Germinal center (tissue), 1 donor: ENCODE measurements around the gene LAMA5.
A peak's percentile ranks its signal among the peaks of the same experiment; 100 is the strongest.

Source experiments
- DNase-seq: peaks from one replicate; pipeline ENCODE4 v3.0.0; 2012; ENCODE audit warnings: mixed read lengths, low spot score

The LAMA5 gene

DNA sequence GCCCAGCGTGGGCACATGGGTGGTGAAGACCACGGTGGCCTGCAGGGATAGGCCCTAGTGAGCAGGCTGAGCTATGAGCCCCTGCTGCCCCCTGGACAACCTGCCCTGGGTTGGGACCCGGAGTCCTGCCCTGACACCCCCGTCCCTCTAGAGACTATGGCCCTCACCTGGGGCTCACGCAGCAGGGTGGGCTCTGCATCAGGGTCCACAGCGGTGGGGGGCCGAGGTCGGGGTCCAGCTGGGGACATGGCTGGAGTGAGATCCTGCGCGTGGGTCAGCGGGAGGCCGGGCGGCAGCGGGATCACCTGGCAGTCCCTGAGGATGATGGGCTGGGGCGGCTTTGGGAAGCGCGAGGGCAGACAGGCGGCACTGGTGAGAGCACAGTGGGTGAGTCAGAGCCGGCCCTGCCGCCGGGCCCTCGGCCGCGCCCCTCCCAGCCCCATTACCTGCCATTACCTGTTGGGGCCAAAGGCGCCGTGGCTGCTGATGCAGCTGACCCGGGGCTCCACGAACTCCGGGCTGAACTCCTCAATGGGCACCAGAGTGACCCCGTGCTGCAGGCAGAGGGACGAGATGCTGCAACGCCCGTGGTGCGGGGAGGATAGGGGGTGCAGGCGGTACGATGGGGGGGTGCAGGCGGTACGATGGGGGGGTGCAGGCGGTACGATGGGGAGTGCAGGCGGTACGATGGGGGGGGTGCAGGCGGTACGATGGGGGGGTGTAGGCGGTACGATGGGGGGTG, 36.4 kb downstream of the LAMA5 start:
- no peak for DNase-seq

DNA sequence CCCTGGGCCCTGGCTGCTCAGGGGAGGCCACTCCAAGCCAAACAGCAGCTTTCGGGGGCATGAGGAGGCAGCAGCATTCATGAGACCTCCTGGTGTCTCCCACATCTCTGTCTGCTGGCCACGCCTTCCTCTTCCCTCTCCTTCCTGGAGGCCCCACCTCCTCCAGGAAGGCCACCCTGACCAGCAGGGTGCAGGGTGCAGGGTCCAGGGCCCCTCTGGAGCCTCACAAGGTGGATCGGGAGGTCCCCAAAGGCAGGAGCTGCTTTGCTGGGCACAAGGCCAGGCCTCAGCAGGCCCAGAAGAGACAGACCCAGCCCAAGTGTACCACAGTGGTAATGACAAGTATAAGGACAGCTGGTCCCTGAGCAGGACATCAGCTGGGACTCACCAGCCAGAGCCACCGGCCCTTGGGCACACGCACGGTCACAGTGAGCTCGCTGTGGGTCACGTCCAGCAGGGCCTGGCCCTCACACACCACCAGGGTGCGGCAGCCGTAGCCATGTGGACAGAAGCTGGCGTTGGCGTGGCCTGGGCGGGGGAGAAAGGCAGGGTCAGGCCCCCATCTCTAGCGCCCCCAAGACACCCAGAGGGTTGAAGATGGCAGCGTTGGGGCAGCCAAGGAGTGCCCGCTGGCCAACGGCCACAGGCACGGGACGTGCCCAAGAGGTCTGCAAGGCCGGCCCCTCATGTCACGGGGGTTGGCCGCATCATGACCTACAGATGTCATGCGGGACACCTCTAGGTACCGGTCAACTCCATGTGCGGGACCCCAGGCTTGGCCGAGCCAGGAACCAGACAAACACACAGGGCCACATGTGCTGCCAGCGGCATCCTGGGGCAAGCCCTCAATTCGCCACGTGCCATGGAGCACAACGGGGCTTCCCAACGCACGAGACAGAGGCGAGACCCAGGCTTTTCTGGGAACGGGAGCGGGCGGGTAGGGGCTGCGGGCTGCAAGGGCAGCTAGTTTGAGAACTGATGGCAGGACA, 37.4 kb downstream of the LAMA5 start:
- no peak for DNase-seq

DNA sequence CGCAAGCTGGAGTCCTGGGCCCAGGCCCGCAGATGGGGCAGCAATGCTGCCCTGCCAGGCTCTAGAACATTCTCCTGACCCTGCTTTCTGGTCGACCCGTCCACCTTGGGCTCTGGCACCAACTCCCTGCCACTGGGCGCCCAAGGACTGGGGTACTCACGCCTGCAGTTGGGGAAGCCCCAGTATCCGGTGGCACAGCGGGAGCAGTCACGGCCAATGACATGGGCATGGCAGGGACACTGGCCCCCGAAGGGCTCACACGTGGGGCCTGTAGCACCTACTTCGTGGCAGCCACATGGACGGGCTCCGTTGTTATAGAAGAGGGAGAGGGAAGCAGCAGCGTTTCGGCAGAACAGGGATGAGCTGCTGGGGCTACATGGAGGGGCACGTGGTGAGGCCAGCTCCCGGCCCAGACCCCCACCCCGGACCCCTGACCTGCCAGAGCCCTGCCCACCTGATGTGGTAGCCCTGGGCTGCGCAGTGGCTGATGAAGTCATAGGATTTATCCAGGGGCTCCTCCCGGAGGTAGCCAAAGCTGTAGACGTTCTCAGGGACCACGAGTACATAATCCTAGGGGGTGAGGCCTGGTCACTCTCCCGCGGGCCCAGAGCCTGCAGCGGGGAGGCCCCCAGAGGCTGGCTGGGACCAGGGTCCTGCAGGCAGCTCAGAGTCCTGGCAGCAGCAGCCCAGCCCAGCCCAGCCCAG, 38.3 kb downstream of the LAMA5 start:
- no peak for DNase-seq

DNA sequence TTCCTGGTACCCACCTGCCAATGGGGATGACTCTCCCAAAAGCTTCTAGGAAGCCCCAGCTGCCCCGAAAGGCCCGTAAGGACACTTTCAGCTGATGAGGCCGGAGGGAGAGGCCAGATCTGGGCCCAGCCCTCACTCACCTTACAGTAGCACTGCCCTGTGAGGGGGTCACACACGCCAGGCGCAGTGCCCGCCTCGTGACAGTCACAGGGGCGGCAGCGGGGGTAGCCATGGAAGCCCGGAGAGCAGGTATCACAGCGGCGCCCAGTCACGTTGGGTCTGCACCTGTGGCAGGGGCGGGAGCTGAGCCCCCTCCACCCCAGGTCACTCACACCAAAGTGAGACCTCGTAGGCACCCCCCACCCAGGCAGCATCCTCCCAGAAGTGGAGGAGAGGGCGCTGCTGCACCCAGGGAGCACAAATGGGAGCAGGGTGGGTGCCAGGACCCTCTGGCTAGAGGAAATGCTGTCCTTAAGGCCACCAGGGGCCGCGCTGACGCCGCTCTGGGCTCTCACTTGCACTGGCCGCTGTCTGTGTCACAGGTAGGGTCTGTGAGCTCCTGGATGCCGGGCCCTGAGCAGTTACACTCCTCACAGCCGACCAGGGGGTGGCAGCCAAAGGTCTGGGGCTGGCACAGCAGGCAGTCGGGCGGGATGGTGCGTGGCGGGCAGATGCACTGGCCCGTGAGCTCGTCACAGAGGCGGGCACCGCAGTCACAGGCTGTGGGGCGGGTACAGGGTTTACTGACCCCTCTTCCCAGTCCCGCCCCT, 39.2 kb downstream of the LAMA5 start:
- no peak for DNase-seq

DNA sequence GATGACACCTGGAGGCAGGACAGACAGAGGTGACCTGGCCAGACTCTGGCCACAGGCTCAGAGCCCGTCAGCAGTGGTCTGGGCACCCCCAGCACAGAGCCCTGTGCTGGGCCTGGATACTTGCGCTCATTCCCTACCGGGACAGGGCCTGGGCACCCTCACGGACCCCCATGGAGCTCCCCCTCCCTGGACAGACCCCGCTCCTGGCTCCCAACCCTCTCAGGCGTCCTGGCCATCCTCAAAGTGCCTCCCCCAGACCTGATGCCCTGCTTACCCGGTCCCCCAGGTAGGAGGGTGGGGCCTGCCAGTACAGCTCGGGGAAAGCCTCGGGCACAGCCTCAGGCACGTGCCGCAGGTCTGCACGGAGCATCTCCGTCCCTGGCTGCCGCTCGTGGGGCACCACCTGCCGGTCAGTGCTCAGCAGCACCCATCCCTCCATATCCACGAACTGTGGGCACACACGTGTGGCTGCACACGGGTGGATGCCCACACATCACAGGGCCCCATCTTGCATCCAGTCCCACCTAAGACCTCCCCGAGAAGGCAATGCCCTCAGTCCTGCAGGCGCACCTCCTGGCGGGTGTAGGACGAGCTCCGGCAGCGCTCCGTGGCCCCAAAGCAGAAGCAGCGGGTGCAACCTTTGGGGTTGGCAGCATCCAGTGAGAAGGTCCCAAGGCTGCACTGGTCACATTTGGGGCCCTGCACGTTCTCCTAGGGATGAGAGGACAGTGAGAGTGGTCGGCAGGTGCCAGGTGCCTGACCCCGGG, 40.0 kb downstream of the LAMA5 start:
- DNase-seq = no peak

DNA sequence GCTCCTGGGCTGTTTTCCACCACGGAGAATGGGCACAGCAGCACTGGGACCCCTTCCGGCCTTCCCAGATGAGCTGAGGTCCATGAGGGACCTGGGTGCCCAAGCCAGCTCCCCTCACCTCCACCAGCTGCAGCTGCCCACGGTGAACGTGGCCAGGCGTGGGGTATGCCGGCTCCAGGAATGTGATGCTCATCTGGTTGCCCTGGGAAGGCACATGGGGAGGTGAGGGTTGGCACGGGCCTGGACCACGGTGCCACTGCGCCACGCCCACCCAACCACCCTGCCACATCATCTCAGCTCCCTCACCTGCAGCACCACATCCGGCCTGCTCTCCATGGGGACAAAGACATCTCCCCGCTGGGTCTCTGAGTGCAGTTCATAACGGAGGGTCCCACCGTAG, 40.6 kb downstream of the LAMA5 start:
- DNase-seq = no peak

DNA sequence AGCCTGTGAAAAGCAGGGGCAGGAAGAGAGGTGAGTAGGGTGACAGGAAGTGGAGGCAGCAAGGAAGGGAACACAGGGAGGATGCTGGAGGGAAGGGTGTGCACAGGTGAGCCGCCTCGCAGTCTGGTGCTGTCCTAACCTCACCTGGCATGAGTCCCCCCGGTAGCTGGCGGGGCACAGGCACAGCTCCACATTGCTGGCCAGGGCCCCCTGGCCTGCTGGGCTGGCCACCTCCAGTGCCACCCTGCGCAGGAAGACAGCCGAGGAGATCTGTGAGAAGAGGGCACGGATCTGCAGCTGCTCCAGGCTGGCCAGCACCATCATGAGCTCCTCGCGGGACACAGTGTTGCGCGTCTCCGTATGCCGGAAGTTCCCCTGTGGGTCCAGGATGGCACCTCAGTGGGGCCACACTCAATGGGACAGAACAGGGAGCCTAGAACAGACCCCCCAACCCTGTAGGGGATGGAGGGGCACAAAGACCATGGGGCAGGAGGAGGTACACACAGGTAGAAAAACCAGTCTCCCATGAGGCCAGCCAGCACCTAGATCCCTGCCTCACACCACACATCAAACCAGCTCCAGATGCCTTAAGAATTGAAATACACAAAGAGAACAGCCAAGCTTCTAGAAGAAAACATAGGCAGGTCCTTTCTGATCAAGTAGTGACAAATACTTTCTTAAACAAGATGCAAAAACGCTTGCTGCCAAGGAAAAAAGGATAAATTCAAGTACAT, 41.8 kb downstream of the LAMA5 start:
- no peak for DNase-seq

DNA sequence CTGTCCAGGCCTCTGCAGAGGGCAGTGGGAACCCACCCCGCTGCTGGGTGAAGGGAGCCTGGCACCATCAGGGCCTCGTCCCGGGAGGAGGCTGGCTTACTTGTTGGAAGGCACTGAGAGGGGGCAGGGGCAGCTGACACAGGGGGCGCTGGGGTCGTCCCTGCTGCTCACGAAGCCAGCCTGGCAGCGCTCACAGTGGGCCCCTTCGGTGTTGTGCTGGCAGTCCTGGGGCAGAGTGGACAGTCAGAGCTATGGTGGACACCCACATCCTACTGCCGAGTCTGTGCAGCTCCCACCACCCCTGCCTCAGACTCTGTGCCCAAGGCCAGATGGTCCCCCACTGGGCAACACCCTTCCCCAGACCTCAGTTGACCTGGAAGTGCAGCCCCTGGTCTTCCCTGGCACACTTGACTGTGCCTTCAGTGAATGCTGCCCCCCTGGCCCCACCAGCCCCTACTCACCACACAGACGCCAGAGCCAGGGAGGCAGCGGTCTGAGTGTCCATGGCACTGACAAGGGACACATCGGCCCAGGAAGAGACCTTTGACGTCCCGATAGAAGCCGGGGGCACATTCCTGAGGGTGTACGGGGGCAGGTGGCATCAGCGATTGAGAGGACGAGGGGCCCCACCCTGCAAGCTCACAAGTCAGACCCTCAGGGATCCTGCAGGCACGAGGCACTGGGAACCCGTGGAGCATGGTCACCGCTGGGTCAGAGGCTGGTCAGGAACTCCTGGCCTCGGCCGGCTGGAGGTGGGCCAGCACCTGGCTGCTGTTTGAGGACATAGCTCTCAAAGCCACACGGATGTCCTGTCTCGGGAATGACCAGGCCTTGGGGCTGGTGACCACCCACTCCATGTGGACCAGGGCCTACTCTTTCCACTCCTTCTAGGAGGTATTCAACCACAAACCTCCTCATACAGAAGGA, 42.9 kb downstream of the LAMA5 start:
- no peak for DNase-seq

DNA sequence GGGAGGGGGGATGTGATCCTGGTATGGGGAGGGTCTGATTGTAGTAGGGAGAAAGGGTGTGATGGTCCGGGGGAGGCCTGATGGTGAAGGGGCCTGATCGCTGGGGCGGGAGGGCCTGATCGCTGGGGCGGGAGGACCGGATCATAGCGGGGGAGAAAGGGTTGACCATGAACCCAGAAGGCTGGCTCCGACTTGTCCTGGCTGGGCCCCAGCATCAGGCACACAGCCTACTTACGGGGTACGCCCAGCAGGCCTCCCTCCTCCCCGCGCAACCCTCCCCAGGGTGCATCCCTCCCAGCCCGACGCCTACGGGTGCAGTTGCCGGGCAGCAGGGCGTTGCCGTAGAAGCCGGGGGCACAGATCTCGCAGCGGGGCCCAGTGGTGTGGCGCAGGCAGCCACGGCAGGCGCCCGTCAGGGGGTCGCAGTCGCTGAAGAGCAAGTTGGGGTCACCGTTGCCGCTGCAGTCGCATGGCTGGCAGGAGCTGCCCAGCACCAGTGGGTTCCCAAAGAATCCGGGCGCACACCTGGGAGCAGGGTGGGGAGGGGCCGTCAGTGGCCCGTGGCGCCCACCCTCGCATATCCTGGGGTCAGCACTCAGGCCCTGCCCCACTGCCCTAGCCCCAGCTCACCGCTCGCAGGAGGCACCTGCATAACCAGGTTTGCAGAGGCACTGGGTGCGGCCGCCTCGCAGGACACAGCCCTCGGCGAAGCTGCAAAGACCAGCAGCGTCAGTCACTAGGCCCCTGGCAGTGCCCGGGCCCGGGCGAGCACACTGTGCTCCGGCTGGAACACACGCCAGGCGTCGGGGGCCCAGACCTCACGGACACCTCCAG, 43.7 kb downstream of the LAMA5 start:
- DNase-seq = no peak

DNA sequence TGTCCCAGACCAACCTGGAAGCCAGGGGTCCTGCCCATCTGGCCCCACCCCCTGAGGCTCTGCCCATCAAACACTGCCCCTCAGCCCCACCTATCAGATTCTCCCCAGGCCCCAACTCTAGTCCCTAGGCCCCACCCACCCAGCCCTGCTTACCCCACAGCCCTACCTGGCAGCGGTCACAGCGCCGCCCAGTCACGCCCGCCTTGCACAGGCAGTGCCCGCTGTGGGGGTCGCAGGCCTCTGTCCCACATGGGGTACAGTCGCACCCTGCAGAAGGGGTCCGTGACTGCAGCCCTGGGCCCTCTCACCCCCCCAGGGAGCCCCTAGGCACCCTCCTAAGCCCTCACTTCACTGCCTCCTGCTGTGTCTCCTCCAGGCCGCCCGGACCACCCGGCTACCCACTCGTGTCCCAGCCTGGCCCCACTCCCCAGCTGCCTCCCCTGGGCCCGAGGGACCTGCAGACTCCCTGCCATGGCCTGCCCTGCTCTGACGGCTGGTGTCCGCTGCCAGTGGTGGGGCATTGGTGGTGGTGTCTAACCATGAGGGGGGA, 44.5 kb downstream of the LAMA5 start:
- no peak for DNase-seq

DNA sequence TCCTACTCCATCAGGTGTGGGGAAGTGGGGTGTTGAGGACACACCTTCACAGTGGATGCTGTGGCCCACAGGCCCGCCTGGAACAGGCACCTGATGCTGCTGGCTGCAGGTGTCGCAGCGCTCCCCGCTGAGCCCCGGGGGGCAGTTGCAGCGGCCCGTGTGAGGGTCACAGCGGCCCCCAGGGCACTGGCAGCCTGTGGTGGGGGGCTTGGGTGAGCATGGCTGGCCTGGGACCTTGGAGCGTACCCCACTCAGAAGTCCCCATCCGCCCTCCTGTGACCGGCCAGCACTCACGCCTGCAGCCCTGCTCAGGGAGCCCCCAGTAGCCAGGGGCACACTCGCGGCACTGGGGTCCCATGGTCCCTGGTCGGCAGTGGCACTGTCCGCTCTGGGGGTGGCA, 45.1 kb downstream of the LAMA5 start:
- no peak for DNase-seq

DNA sequence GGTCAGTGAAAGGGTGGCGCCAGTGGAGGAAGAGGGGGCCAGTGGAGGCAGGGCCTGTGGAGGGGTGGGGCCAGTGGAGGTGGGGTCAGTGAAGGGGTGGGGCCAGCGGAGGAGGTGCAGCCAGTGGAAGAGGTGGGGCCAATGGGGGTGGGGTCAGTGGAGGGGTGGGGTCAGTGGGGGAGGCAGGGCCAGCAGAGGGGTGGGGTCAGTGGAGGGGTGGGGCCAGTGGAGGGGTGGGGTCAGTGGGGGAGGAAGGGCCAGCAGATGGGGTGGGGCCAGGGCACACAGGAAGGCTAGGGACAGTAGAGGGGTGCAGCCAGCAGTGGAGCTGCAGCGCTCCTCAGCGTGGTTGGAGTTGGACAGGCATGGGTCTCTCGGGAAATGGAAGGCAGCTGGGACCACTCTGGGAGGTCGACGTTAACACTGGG, 45.6 kb downstream of the LAMA5 start:
- DNase-seq = peak; percentile 57

DNA sequence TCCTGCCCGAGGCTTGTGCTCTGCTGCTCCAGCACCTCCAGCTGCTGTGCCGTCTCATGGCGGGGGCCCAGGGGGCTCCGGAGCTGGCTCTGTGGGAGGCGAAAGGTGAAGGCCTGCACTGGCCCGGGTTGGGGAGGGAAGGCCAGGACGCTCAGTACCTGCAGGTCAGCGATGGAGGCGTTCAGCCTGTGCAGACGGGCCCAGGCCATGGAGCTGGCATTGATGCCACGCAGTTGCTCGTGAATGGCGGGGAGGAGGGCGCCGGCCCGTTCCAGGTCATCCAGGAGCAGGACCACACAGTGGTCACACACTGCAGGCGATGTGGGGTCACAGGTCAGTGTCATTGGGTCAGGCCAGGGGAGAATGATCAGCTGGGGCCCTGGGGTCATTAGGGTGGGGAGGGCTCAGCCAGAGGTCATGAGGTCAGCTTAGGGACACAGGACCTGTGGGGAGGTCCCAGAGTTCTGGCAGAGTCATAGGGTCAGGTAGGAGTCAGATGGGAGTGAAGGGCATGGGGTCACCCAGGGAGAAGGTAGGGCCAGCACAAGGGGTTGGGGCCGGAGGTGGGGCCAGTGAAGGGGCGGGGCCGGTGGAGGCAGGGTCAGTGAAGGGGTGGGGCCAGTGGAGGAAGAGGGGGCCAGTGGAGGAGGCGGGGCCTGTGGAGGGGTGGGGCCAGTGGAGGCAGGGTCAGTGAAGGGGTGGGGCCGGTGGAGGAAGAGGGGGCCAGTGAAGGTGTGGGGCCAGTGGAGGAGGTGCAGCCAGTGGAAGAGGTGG, 46.3 kb downstream of the LAMA5 start:
- no peak for DNase-seq

DNA sequence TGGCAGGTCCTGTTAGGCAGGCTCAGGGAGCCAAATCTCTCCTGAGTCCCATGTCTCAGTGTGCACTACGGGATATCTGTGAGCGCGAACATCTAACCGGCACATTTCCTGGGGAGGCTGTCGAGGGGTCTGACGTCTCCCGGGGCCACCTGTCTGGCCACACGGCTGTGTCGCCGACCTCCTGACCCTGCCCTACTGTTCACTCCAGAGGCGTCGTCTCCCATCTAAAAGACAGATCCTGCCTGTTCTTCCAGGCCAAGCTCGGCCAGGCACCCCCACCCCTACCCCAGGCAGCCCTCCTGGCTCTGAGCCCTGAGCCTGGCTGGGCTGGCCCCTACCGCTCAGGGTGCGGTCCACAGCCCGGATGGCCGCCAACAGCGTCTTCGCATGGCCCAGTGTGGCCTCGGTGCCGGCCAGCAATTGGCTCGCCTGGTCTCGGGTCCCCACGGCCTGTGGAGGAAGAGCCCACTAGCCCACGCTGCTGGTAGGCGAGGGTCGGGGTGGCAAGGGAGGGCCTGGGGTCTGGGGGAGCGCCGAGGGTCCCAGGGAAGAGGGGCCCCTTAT, 47.7 kb downstream of the LAMA5 start:
- no peak for DNase-seq

DNA sequence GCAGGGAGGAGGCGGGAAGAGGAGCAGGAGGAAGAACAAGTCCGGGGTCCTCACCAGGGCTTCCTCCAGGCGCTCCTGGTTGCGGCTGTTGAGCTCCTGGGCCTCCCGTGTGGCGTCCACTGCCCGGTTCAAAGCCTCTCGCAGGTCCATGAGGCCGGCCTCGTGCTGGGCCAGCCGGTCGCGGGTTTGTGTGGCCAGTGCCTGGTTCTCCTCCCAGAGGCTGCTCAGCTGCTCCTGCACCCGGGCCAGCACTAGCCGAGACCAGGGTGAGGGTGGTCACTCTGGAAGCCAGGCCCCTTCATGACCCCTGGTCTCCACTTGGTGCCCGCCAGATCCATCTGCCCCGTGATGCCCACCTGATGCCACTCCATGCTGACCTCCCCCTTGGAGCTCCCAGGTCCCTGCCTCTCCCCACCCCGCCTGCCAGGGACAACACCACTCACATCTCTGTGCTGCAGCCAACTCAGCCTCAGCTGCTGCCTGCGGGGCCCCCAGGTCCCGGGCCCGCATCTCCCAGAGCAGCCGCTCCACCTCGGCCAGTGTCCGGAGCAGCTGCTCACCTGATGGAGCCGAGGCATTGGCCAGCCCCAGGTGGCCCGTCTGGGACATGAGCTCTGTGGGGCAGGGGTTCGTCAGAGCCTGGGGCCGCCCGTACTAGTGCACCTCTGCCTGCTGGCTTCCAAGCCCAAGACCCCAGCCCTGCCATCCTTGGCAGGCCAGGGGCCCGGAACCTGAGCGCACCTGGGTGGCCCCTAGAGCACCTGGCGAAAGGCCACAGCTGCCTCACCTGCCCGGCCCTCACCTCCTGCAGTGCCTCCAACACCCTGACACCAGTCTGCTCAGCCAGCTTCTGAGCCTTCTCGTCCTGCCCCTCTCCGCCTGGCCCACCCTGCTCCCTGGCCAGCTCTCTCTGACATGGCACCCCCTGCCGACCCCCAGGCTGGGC, 48.4 kb downstream of the LAMA5 start:
- DNase-seq = no peak
